DMS 273 (cell line): ENCODE data around the gene OTP.

ENCODE experiments used
- DNase-seq: peaks from one replicate; lab custom pipeline; 2025; ENCODE audit not compliant: unreplicated experiment; lab: John Stamatoyannopoulos, UW

Gene OTP

GRCh38 chr5:77637998-77638762, at the start of gene OTP:
OTP (minus strand) TSS chr5:77638713; CDS start chr5:77638549, 164 bp downstream.
- DNase-seq, result no peak

- no peak for DNase-seq
These were observed 44.7 kb upstream of the OTP start for GRCh38 chr5:77683171-77683732.

GRCh38 chr5:77670526-77670925, 32.0 kb upstream of the OTP start:
- DNase-seq, result no peak

DNA sequence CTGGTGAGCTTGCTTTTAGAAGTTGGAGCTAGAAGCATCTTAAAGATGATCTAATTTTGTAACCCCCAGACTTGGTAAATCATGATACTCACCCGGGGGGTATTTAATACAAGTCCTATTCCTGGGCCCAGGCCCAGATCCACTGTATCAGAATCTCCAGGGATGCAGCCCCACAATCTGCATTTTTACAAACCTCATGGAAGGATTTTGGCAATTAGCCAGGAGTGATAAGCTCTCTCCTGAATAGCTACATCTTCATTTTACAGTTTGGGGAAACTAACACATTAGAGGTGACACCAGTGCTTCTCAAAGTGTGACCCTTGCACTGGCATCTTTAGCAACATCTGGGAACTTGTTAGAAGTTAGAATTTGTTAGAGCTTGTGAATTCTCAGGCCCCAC, 31.2 kb upstream of the OTP start:
- peak; percentile 15 for DNase-seq

GRCh38 chr5:77663090-77663863, 24.8 kb upstream of the OTP start:
- no peak for DNase-seq

- DNase-seq, result no peak
These were observed 24.1 kb upstream of the OTP start for GRCh38 chr5:77662635-77663034.

DNA sequence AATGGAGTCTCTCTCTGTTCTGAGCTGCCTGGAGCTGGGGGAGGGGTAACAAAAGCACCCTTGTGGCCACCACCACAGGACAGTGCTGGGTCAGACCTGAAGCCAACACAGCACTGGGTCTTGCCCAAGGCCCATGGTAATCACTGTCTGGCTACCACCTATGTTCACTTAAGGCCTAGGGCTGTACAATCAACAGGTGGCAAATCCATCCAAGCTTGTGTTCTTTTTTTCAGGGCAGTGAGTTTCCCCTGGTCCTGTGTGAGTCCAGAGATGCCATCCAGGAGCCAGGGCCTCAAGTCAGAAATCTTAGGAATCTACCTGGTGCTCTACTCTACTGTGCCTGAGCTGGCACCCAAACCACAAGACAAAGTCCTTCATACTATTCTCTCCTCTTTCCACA, 20.1 kb upstream of the OTP start:
- DNase-seq, result no peak

DNA sequence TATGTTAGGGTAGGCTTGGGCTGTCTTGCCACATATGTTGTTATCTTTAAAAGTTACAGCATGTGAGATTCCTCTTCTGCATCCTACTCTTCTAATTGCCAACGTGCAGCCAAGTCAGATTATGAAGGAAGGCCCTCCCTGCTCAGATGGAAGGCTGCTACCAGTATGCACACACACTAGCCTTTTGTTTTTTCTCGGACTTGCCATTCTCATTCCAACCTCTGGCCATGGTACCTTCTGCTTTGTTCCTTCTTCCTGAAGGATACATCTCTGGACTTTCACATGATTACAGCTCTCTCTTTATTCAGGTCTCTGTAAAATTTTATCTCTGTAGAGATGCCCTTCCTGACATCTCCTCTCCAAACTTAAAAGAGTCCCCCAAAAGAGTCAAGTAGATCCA, 12.8 kb upstream of the OTP start:
- no peak for DNase-seq

- no peak for DNase-seq
These were observed 12.2 kb upstream of the OTP start for GRCh38 chr5:77650686-77651085.

GRCh38 chr5:77649776-77650175, 11.3 kb upstream of the OTP start:
- DNase-seq, result no peak

- DNase-seq, result no peak
These were observed 7.6 kb upstream of the OTP start for GRCh38 chr5:77645995-77646639.

DNA sequence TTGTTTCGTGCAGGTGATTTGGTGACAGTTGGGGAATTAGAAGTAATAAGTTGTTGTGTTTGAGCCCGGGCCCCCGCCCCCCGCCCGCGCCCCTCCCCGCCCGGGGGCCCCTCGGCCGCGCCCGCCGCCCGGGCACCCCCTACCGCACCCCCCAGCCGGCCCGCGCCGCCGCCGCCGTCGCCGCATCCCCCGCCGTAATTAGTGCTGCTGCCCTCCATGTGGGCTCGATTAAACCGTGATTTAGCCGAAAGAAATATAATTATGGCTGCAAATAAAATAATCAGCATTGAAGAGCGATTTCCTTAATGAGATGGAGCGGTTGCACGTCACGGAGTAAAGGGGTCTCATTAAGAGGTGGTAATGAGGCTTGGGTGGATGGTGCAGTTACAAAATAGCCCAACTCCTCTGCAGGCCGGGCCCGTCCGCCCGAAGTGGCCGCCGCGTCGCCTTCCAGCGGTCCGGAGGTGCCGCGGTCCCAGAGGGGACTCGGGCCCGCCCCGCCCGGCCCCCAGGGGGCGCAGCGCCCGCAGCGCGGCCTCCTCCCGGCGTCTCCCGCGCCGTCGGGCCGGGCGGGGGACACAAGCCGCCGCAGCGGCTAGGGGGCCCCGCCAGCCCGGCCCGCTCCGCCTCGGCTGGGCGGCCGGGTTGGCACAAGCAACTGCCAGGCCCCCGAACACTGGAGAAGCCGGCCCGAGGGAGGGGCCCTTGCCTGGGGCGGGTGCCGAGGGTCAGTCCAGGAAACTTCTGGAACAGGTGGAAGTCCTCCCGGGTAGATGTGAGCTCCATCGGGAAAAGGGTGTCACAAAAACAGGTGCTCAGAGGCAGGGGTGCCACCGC, 6.9 kb upstream of the OTP start:
- peak; percentile 87 for DNase-seq

GRCh38 chr5:77644371-77645157, 6.1 kb upstream of the OTP start:
- peak; percentile 74 for DNase-seq

- no peak for DNase-seq
These were observed 5.3 kb upstream of the OTP start for GRCh38 chr5:77643654-77644370.

DNA sequence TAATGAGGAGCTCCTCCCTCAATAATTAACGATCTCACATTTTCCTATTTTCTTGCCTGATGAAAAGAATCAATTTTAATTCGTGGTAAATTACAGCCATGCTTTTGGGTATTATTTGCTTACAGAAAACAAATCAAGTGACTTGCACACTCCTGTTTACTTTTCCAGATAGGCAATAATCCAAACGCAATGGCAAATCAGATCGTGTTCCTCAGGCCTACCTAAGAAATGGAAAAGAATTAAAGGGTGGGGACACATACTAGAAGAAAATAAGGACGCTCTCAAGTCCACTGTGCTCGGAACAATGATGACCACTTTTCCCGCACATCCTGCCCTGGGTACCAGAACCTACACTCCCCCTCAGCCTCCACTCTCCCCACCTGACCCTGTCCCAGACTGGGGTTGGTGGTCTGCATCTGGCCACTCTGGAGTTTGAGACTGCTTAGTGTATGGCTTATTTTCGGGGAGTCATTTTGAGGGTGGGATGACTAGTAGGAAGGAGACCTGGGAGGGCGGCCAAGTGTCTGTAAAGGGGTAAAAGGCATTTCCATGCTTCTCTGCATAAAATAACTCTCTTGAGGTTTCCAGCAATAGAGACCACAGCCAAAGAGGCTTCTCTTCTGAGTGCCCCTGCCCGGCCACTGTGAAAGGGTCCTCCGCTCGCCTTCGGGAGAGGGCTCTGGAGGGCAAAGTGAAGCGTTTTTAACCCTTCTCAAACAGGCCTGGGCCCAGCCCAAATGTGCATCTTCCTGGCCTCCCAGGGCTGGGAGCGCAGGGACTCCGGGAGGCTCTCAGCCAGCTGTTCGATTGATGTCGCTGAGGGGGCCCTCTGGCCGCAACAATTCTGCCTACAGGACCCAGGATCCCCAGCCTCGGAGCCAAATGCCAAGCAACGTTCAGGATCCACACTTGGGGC, 4.5 kb upstream of the OTP start:
- DNase-seq, result no peak

DNA sequence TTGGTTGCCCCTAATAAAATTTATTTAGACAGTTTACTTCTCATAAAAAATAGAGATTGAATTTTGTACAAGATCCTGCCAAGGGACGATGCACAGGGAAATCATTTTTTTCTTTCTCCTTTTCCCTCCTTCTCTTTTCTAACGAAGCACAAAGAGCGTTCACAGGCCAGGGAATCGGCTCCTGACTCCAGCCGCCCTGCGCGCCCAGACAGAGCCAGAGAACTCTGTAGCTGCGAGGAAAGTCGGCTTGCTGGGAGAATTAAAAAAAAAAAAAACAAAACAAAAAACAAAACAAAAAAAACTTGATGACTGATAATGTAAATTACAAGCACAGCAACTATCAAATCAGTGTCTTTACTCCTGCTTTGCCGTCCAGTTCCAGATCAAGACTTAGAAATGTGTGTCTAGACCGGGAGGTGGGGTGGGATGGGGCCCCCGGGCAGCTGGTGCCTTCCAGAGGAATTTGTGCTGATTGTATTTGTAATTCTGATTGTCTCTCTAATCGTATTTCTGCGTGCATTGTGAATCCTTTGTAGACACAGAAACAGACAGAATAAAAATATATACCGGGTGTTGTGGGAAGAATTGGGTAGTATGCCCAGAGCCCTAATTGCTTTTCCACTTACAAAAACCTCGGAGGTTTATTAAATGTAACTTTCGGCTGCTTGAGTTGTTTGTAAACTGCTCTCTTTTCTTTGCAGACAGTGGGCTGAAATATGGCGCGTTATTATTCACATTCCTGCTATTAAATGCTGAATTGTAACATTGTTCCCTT, 3.6 kb upstream of the OTP start:
- no peak for DNase-seq

DNA sequence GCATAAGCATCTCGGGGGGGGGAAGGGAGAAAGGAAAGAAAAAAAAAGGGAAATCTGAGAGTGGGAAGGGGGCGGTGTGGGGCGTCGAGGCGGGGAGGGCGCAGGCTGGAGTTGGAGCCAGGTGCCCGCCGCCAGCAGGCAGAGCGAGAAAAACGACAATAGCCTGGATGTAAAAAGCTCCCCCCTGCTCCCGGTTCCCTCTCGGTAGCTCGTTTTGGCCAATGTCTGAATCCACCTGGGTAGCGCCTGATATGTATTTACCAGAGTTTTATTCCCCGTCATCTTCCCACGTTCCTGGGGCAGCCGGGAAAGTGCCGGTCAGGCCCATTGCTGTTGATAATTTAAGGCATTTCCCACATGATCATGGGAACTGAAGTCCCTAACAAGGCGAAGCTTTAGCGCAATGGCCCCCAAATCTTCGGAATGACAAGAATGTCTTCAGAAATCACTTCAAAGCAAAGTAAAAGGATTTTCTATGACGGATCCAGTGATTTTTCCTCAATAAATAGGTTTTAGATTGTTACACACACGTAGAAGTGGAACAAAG, 3.0 kb upstream of the OTP start:
- DNase-seq, result no peak
